Measurements from ENCODE around the gene ZFYVE9.

ZFYVE9 gene

GRCh38 chr1:52253421-52253820 lies 111.5 kb downstream of the ZFYVE9 start:
- CTCF ChIA-PET, result no interaction called here
- POLR2A ChIA-PET, result no interaction called here
- TF ChIP-seq NFRKB (IDR thresholded peaks at IDR 0.05) (no peak), LEF1 (IDR thresholded peaks at IDR 0.05; ENCODE audit: borderline replicate concordance) (no peak), ZNF384 (IDR thresholded peaks at IDR 0.05) (no peak), FOXA1 (IDR thresholded peaks at IDR 0.05) (no peak), FOXM1 (IDR thresholded peaks at IDR 0.05; ENCODE audit: borderline replicate concordance) (no peak), ELF4 (IDR thresholded peaks at IDR 0.05) (no peak), TARDBP (IDR thresholded peaks at IDR 0.05) (no peak), CTBP1 (IDR thresholded peaks at IDR 0.05; ENCODE audit: borderline replicate concordance) (no peak), L3MBTL2 (conservative IDR thresholded peaks at IDR 0.05) (no peak)
- DNase-seq (ENCODE audit: extremely low spot score), result peak; percentile 15

- ChIA-PET POLR2A (interaction anchor here (0.7 kb wide), 1 partner anchor 108 kb away, joined by 3 read pairs; no protein-coding TSS in a partner anchor), CTCF (interaction anchor here (0.6 kb wide), 1 partner anchor 15 kb away, joined by 5 read pairs; no protein-coding TSS in a partner anchor)
- TF ChIP-seq HDGF (IDR thresholded peaks at IDR 0.05; ENCODE audit: borderline replicate concordance) (no peak), LEF1 (IDR thresholded peaks at IDR 0.05; ENCODE audit: borderline replicate concordance) (no peak), ARNT (IDR thresholded peaks at IDR 0.05) (no peak), NFRKB (IDR thresholded peaks at IDR 0.05) (no peak), SP1 (IDR thresholded peaks at IDR 0.05) (no peak), FOXA1 (IDR thresholded peaks at IDR 0.05) (no peak), FOXM1 (IDR thresholded peaks at IDR 0.05; ENCODE audit: borderline replicate concordance) (no peak), BHLHE40 (IDR thresholded peaks at IDR 0.05; ENCODE audit: borderline replicate concordance) (no peak), ELF4 (IDR thresholded peaks at IDR 0.05) (no peak), TARDBP (IDR thresholded peaks at IDR 0.05) (no peak), PKNOX1 (IDR thresholded peaks at IDR 0.05) (no peak), L3MBTL2 (conservative IDR thresholded peaks at IDR 0.05) (no peak), ZNF384 (IDR thresholded peaks at IDR 0.05) (no peak), CTBP1 (IDR thresholded peaks at IDR 0.05; ENCODE audit: borderline replicate concordance) (no peak), FOXK2 (IDR thresholded peaks at IDR 0.05) (no peak), SUZ12 (IDR thresholded peaks at IDR 0.05) (no peak)
- DNase-seq (ENCODE audit: extremely low spot score), result no peak
These were observed 118.0 kb downstream of the ZFYVE9 start for GRCh38 chr1:52259886-52260285.

GRCh38 chr1:52263153-52263910 lies 121.4 kb downstream of the ZFYVE9 start:
- ChIA-PET CTCF (no interaction called here), POLR2A (no interaction called here)
- TF ChIP-seq NFRKB (IDR thresholded peaks at IDR 0.05), result no peak
- TF ChIP-seq L3MBTL2 (conservative IDR thresholded peaks at IDR 0.05), result no peak
- TF ChIP-seq HDGF (IDR thresholded peaks at IDR 0.05; ENCODE audit: borderline replicate concordance), result no peak
- no peak for TF ChIP-seq FOXK2 (IDR thresholded peaks at IDR 0.05)
- TF ChIP-seq ZNF384 (IDR thresholded peaks at IDR 0.05), result no peak
- no peak for TF ChIP-seq ELF4 (IDR thresholded peaks at IDR 0.05)
- no peak for TF ChIP-seq ARNT (IDR thresholded peaks at IDR 0.05)
- no peak for TF ChIP-seq SUZ12 (IDR thresholded peaks at IDR 0.05)
- TF ChIP-seq BHLHE40 (IDR thresholded peaks at IDR 0.05; ENCODE audit: borderline replicate concordance), result no peak
- no peak for TF ChIP-seq FOXA1 (IDR thresholded peaks at IDR 0.05)
- no peak for TF ChIP-seq FOXM1 (IDR thresholded peaks at IDR 0.05; ENCODE audit: borderline replicate concordance)
- DNase-seq (ENCODE audit: extremely low spot score), result no peak

GRCh38 chr1:52264530-52265115 lies 122.7 kb downstream of the ZFYVE9 start:
- ChIA-PET POLR2A (no interaction called here), CTCF (no interaction called here)
- TF ChIP-seq BHLHE40 (IDR thresholded peaks at IDR 0.05; ENCODE audit: borderline replicate concordance) (no peak), TARDBP (IDR thresholded peaks at IDR 0.05) (no peak), LEF1 (IDR thresholded peaks at IDR 0.05; ENCODE audit: borderline replicate concordance) (no peak), SP1 (IDR thresholded peaks at IDR 0.05) (no peak), ELF4 (IDR thresholded peaks at IDR 0.05) (no peak), FOXA1 (IDR thresholded peaks at IDR 0.05) (no peak), HDGF (IDR thresholded peaks at IDR 0.05; ENCODE audit: borderline replicate concordance) (no peak), L3MBTL2 (conservative IDR thresholded peaks at IDR 0.05) (no peak), NFRKB (IDR thresholded peaks at IDR 0.05) (no peak), ZNF384 (IDR thresholded peaks at IDR 0.05) (no peak), SUZ12 (IDR thresholded peaks at IDR 0.05) (no peak), FOXK2 (IDR thresholded peaks at IDR 0.05) (no peak), FOXM1 (IDR thresholded peaks at IDR 0.05; ENCODE audit: borderline replicate concordance) (no peak), CTBP1 (IDR thresholded peaks at IDR 0.05; ENCODE audit: borderline replicate concordance) (no peak), ARNT (IDR thresholded peaks at IDR 0.05) (no peak), PKNOX1 (IDR thresholded peaks at IDR 0.05) (no peak)
- no peak for DNase-seq (ENCODE audit: extremely low spot score)

GRCh38 chr1:52266507-52266906 lies 124.6 kb downstream of the ZFYVE9 start:
- ChIA-PET POLR2A (no interaction called here), CTCF (no interaction called here)
- no peak for DNase-seq (ENCODE audit: extremely low spot score)
- TF ChIP-seq FOXK2 (IDR thresholded peaks at IDR 0.05) (no peak), PKNOX1 (IDR thresholded peaks at IDR 0.05) (no peak), L3MBTL2 (conservative IDR thresholded peaks at IDR 0.05) (no peak), TARDBP (IDR thresholded peaks at IDR 0.05) (no peak), ARNT (IDR thresholded peaks at IDR 0.05) (no peak), SUZ12 (IDR thresholded peaks at IDR 0.05) (no peak), FOXA1 (IDR thresholded peaks at IDR 0.05) (no peak), ELF4 (IDR thresholded peaks at IDR 0.05) (no peak), ZNF384 (IDR thresholded peaks at IDR 0.05) (no peak), BHLHE40 (IDR thresholded peaks at IDR 0.05; ENCODE audit: borderline replicate concordance) (no peak), LEF1 (IDR thresholded peaks at IDR 0.05; ENCODE audit: borderline replicate concordance) (no peak), HDGF (IDR thresholded peaks at IDR 0.05; ENCODE audit: borderline replicate concordance) (no peak), FOXM1 (IDR thresholded peaks at IDR 0.05; ENCODE audit: borderline replicate concordance) (no peak), SP1 (IDR thresholded peaks at IDR 0.05) (no peak), NFRKB (IDR thresholded peaks at IDR 0.05) (no peak), CTBP1 (IDR thresholded peaks at IDR 0.05; ENCODE audit: borderline replicate concordance) (no peak)
